ENCODE measurements around the gene KCTD7.
A peak's percentile ranks its signal among the peaks of the same experiment; 100 is the strongest.
"Not testable (repeated sequence)": the region's sequence is repeated elsewhere in the genome, so short reads cannot be mapped to it uniquely, and the experiment has no call there.

Gene KCTD7

DNA sequence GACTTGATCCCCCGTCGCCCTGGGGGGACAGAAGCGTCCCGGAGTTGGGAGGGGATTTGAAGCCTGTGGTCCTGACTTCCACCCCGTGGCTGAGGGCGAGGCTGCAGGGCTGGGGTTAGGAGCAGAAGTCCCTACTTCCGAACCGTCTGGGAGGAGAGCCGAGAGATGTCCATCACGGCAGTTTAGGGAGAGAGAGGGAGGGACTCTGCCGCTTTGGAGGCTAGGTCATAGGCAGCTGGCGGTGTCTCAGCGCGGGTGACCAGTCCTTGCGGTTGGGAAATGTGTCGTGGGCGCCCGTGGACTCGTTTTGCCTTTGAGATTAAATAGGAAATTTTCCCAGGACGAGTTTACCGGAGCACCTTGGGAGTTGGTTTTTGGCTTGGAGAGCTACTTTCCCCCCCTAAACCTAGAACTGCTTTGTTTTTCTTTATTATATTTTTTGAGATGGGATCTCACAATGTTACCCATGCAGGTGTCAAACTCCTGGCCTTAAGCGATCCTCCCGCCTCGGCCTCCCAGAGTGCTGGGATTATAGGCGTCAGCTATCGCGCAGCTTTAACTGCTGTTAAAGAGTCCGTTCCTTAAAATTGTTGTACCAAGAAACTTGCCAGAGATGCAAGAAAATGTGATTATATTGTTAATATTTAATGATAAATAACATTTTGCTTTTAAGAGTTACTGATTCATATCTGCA is 26.6 kb downstream of the KCTD7 start:
- not testable (repeated sequence) for DNase-seq

DNA sequence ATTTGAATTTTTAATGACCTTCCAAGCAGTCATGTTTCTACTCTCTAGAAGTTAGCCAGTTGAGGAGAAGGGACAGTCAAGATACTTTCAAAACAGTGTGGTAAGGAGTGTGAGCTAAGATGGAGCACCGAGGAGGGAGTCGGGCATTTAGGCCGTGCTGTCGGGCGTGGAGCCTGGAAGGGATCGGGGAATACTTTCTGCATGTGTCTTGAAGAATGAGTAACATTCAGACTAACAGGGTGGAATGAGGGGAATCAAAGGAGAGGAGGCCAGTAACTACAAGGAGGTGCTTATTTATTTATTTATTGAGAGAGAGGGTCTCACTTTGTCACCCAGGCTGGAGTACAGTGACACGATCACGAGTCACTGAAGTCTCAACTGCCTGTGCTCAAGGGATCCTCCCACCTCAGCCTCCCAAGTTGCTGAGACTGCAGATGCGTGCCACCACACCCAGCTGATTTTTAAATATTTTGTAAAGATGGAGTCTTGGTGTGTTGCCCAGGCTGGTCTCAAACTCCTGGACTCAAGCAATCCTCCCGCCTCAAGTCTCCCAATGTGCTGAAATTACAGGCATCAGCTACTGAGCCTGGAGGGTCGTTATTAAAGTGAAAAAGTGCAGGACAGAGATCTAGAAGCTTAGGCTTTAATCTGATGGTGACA is 27.3 kb downstream of the KCTD7 start:
- not testable (repeated sequence) for DNase-seq

- DNase-seq, result no peak
These were observed 29.1 kb downstream of the KCTD7 start for GRCh38 chr7:66657798-66658197.

- no peak for DNase-seq
These were observed 34.1 kb downstream of the KCTD7 start for GRCh38 chr7:66662646-66663264.

GRCh38 chr7:66664590-66665293 is 36.1 kb downstream of the KCTD7 start:
- DNase-seq, result no peak

- DNase-seq, result no peak
These were observed 37.8 kb downstream of the KCTD7 start for GRCh38 chr7:66666313-66666952.

GRCh38 chr7:66667023-66667728 is 38.5 kb downstream of the KCTD7 start:
- no peak for DNase-seq

- no peak for DNase-seq
These were observed 39.4 kb downstream of the KCTD7 start for GRCh38 chr7:66668112-66668511.

DNA sequence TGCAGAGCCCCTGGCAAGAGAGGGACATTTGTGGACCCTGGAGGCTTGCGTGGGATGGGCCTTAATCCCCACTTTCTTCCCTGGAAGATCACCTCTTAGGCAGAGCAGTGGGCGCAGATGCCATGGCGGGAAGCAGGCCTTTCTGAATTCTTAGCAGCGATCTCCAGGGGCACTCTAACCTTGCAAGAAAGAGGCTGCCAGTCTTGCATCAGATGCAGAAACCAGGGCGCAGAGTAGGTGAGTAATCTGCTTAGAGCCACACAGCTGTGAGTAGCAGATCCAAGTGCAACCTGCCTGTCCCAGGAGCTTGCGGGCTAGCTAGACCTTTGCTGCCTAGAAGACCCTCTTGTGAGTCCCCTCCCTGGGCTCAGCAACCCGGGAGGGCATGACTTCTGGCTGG is 40.0 kb downstream of the KCTD7 start:
- DNase-seq, result no peak

GRCh38 chr7:66669088-66669487 is 40.4 kb downstream of the KCTD7 start:
- no peak for DNase-seq

DNA sequence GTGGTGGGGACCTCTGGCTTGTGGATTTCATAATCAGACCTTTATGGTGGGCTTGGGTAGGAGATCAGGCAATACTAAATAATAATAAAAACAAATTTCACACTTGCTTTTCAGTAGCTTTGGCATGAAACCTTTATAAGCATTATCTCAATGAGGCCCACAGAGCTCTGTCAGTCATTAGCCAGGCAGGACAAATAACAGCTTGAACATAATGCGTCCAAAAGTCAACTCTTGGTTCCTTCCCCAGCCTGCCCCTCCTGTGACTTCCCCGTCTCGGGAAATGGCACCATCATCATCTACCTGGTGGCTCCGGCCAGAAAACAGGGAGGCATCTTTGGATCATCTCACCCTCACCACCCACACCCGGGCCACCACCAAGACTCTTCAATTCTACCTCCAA is 40.8 kb downstream of the KCTD7 start:
- no peak for DNase-seq

DNA sequence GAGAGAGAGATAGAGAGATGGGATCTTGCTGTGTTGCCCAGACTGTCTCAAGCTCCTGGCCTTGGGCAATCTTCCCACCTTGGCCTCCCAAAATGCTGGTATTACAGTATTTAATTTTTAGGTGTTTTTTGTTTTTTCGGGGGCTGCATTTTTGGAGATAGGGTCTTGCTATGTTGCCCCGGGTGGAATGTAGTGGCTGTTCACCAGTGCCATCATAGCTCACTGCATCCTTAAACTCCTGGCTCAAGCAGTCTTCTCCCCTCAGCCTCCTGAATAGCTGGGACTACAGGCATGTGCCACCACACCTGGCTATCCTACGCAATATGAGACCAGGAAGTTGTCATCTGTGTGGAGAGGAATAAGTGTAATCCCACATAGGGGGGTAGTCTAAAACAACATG is 42.4 kb downstream of the KCTD7 start:
- DNase-seq, result no peak

DNA sequence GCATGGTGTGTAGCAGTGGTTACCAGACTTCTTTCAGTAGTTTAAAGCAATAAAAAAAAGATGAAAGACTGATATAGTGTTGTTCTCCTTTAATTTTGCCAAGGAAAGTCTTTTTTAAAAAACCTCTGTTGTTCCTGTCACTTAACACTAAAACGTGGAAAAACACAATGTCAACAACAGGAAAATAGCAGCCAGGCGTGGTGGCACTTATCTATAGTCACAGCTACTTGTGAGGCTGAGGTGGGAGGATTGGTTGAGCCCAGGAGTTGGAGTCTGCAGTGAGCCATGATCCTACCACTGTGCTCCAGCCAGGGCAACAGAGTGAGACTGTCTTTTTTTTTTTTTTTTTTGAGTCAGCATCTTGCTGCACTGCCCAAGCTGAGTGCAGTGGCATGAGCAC is 42.8 kb downstream of the KCTD7 start:
- not testable (repeated sequence) for DNase-seq

- DNase-seq, result not testable (repeated sequence)
These were observed 43.9 kb downstream of the KCTD7 start for GRCh38 chr7:66672432-66673123.

- DNase-seq, result not testable (repeated sequence)
These were observed 44.5 kb downstream of the KCTD7 start for GRCh38 chr7:66673124-66673640.

DNA sequence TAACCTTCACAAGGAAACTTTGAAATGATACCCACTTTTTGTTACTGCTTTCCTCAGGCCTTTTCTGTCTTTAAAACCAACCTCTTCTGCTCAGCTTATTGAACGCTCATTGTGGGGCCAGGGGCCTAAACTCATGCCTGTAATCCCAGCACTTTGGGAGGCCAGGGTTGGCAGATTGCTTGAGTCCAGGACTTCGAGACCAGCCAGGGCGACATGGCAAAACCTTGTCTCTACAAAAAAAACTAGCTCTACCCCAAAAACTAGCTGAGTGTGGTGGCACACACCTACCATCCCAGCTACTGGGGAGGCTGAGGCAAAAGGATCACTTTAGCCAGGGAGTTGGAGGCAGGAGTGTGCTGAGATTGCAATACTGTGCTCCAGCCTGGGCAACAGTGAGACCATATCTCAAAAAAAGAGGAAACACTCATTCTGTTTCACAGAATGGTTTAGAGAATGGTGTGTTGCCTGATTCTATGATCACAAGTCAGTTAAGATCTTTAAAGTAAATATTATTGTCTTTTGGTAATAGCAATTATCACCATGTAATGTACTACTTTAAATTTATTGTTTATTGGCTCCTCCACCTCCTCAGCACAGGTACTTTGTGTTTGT is 51.1 kb downstream of the KCTD7 start:
- DNase-seq, result no peak

DNA sequence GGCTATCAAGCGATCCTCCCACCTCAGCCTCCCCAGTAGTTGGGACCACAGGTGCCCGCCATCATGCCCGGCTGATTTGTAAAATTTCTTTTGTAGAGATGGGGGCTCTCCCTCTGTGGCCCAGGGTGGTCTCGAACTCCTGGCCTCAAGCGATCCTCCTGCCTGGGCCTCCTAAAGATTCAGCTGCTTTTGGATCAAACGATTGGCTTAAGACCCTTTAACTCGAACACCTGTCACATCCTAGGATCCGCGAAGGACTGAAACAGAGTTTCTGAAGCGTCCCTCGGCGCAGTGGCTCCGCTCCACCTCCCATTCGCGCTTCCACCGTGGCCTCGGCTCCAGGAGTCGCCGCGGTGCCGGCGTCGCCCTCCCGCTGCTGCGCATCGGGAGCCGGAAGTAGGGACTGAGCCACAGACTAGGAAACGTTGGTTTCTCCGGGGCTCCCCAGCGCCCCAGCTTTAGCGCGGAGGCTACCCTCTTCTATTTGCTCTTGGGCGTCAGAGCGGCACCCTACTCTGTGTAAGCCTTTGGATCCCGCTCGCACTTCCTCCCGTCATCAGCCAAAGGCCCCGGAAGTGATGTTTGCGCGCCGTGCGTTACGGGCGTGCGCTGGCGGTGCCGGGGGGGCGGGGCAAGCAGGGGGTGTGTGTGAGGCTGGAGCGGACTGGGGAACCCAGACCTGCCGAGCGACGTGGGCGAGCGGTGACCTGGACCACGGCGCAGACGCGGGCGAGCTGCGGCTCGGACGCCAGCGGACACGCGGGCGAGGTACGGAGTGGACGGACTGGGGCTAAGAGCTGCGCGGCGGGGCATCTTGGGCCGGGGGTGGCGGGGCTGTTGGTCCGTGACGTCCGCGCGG is 53.0 kb downstream of the KCTD7 start:
- peak; percentile 94 for DNase-seq

GRCh38 chr7:66682350-66683093 is 53.8 kb downstream of the KCTD7 start:
- DNase-seq, result no peak

DNA sequence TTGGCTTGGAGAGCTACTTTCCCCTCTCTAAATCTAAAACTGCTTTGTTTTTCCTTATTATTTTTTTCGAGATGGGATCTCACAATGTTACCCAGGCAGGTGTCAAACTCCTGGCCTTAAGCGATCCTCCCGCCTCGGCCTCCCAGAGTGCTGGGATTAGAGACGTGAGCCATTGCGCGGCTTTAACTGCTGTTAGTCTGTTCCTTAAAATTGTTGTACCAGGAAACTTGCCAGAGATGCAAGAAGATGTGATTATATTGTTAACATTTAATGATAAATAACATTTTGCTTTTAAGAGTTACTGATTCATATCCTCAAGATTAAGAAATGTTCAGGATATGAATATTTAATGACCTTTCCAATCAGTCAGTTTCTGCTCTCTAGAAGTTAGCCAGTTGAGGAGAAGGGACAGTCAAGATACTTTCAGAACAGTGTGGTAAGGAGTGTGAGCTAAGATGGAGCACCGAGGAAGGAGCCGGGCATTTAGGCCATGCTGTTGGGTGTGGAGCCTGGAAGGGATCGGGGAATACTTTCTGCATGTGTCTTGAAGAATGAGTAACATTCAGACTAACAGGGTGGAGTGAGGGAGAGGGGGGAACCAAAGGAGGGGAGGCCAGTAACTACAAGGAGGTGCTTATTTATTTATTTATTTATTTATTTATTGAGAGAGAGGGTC is 54.6 kb downstream of the KCTD7 start:
- DNase-seq, result not testable (repeated sequence)

Data from stimulated activated CD4-positive, alpha-beta T cell treated with anti-CD3 and anti-CD28 coated beads, Interleukin-4, amount 100 ng/mL, for 24 hours (primary cell).